NT2/D1 (cell line): ENCODE data around the gene OR4D2.
"Not testable (repeated sequence)": the region's sequence is repeated elsewhere in the genome, so short reads cannot be mapped to it uniquely, and the experiment has no call there.

ENCODE experiments used
- DNase-seq: peaks from one replicate; pipeline ENCODE4 v3.0.0-alpha.2; 2011; ENCODE audit warnings: low read depth, low spot score
- H3K27me3 ChIP-seq: 2 replicates; pipeline ENCODE4 v1.6.0; 2011; ENCODE audit warnings: mild to moderate bottlenecking; ENCODE audit not compliant: insufficient read length, insufficient read depth
- H3K36me3 ChIP-seq: 2 replicates; pipeline ENCODE4 v1.6.1; 2011; ENCODE audit warnings: mild to moderate bottlenecking, low read length, mixed read lengths; ENCODE audit not compliant: insufficient read depth, insufficient read length
- H3K4me1 ChIP-seq: 2 replicates; pipeline ENCODE4 v1.5.1; 2011; ENCODE audit not compliant: insufficient read depth, insufficient read length
- H3K4me3 ChIP-seq: 2 replicates; pipeline ENCODE4 v1.5.1; 2011; ENCODE audit warnings: low read depth; ENCODE audit not compliant: insufficient read length
- H3K9ac ChIP-seq: 2 replicates; pipeline ENCODE4 v1.6.0; 2011; ENCODE audit warnings: low read depth; ENCODE audit not compliant: insufficient read length
- H3K9me3 ChIP-seq: 2 replicates; pipeline ENCODE4 v1.5.1; 2011; ENCODE audit warnings: mild to moderate bottlenecking, low read length; ENCODE audit not compliant: insufficient read depth
- SUZ12 ChIP-seq: IDR thresholded peaks from 2 replicates; pipeline ENCODE4 v1.6.1; 2011; ENCODE audit not compliant: insufficient read length, insufficient read depth; ENCODE audit errors: extremely low read depth
- YY1 ChIP-seq: IDR thresholded peaks from 2 replicates; pipeline ENCODE4 v1.6.1; 2011; ENCODE audit not compliant: insufficient read length, insufficient read depth
- ZNF274 ChIP-seq: IDR thresholded peaks from 2 replicates; pipeline ENCODE4 v1.6.1; 2011; ENCODE audit warnings: mild to moderate bottlenecking, low read depth, low read length

OR4D2 gene

GRCh38 chr17:58166682-58167081 lies at the start of gene OR4D2:
Gene OR4D2, plus strand, starts transcription at chr17:58166982. Its CDS starts 2,674 bp downstream, at chr17:58169656.
- Histone ChIP-seq H3K9me3 (no peaks in the 10 kb centered on the region), H3K36me3 (no peaks in the 10 kb centered on the region), H3K4me1 (no peaks in the 10 kb centered on the region), H3K4me3 (no peak within 1 kb of the TSS), H3K27me3 (peaks cover 58% of the 10 kb centered on the region), H3K9ac (no peak within 1 kb of the TSS)
- no peak for DNase-seq
- TF ChIP-seq ZNF274, result no peak
- no peak for TF ChIP-seq SUZ12
- TF ChIP-seq YY1, result no peak

GRCh38 chr17:58117382-58117781 lies 49.4 kb upstream of the OR4D2 start:
- DNase-seq, result no peak
- no peaks in the 10 kb centered on the region for H3K36me3 ChIP-seq
- TF ChIP-seq YY1, result no peak
- TF ChIP-seq ZNF274, result no peak
- TF ChIP-seq SUZ12, result no peak
- H3K9me3 ChIP-seq, result no peaks in the 10 kb centered on the region
- no peak overlapping the region for H3K9ac ChIP-seq
- H3K27me3 ChIP-seq, result peaks cover 36% of the 10 kb centered on the region
- no peak overlapping the region for H3K4me3 ChIP-seq
- no peaks in the 10 kb centered on the region for H3K4me1 ChIP-seq

- no peak overlapping the region for H3K4me3 ChIP-seq
- no peaks in the 10 kb centered on the region for H3K9me3 ChIP-seq
- H3K9ac ChIP-seq, result no peak overlapping the region
- no peaks in the 10 kb centered on the region for H3K4me1 ChIP-seq
- TF ChIP-seq ZNF274, result no peak
- TF ChIP-seq YY1, result no peak
- TF ChIP-seq SUZ12, result no peak
- DNase-seq, result no peak
- no peaks in the 10 kb centered on the region for H3K36me3 ChIP-seq
- H3K27me3 ChIP-seq, result peaks cover 24% of the 10 kb centered on the region
Measured at GRCh38 chr17:58119491-58119890, 47.3 kb upstream of the OR4D2 start.

- H3K9me3 ChIP-seq, result no peaks in the 10 kb centered on the region
- no peak overlapping the region for H3K9ac ChIP-seq
- peaks cover 16% of the 10 kb centered on the region for H3K27me3 ChIP-seq
- H3K36me3 ChIP-seq, result no peaks in the 10 kb centered on the region
- TF ChIP-seq YY1 (no peak), SUZ12 (no peak), ZNF274 (no peak)
- peak; percentile 69 for DNase-seq
- no peak overlapping the region for H3K4me3 ChIP-seq
- H3K4me1 ChIP-seq, result no peaks in the 10 kb centered on the region
Measured at GRCh38 chr17:58120195-58120822, 46.5 kb upstream of the OR4D2 start.

GRCh38 chr17:58121925-58122324 lies 44.9 kb upstream of the OR4D2 start:
- H3K36me3 ChIP-seq, result no peaks in the 10 kb centered on the region
- H3K4me1 ChIP-seq, result no peaks in the 10 kb centered on the region
- DNase-seq, result peak; percentile 20
- no peak overlapping the region for H3K4me3 ChIP-seq
- H3K9ac ChIP-seq, result no peak overlapping the region
- peaks cover 9% of the 10 kb centered on the region for H3K27me3 ChIP-seq
- H3K9me3 ChIP-seq, result no peaks in the 10 kb centered on the region
- no peak for TF ChIP-seq ZNF274
- TF ChIP-seq YY1, result peak; percentile 37

- no peak for TF ChIP-seq YY1
- TF ChIP-seq SUZ12, result no peak
- TF ChIP-seq ZNF274, result no peak
- Histone ChIP-seq H3K9me3 (no peaks in the 10 kb centered on the region), H3K4me3 (no peak overlapping the region), H3K9ac (no peak overlapping the region), H3K27me3 (peaks cover 11% of the 10 kb centered on the region), H3K36me3 (no peaks in the 10 kb centered on the region), H3K4me1 (no peaks in the 10 kb centered on the region)
- no peak for DNase-seq
Measured at GRCh38 chr17:58127846-58128245, 38.9 kb upstream of the OR4D2 start.

- not testable (repeated sequence) for H3K9me3 ChIP-seq, H3K4me1 ChIP-seq, H3K9ac ChIP-seq, H3K4me3 ChIP-seq, H3K36me3 ChIP-seq, DNase-seq
- peaks cover 14% of the 10 kb centered on the region for H3K27me3 ChIP-seq
Measured at GRCh38 chr17:58132697-58133096, 34.1 kb upstream of the OR4D2 start.
